Measurements from ENCODE around the gene IL13RA1.

The IL13RA1 gene

DNA sequence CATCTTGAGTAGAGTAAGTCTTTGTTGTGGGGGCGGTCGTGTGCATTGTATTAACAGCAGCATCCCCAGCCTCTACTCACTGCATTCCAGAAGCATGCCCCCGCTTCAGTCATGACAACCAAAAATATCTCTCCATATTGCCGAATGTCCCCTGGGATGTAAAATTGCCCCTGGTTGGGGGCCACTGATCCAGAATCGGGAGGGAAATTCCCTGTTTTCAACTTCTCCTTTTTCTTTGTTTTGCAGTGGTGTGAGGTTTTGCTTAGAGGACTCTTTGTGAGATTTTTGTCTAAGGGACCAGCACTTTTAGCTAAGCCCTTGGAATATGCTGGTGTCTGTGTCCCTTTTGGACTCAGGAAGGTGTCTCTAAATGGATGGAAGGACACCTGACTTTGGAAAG is 3.0 kb upstream of the IL13RA1 start:
- ATAC-seq: no peak
- no peak for TF ChIP-seq ZFP30 (CRISPR knock-in tag; IDR thresholded peaks at IDR 0.05)
- no peak for TF ChIP-seq SNAI2 (CRISPR knock-in tag; IDR thresholded peaks at IDR 0.05)

DNA sequence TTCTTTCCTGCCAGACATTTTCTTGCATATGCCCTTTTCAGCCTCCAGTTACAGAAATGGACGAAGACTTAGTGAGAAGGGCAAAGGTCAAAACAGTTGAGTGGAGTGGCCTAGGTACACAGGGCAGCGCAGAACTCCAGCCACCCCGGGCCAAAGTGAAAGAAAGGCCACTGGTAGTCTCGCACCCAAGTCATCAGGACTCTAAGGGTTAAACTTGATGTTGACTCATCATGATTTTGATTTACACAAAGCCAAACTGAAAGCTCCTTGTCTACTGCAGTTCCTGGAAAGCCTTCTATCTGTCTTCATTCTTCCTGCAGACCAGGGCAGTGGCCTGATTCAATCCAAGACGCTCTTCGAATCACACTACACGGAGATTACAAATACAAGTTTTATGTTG is 2.6 kb upstream of the IL13RA1 start:
- TF ChIP-seq BACH2 (CRISPR knock-in tag; IDR thresholded peaks at IDR 0.05; ENCODE audit: borderline replicate concordance) (no peak), TCF4 (CRISPR knock-in tag; IDR thresholded peaks at IDR 0.05; ENCODE audit: borderline replicate concordance) (no peak)
- TF ChIP-seq, protein P1, sequence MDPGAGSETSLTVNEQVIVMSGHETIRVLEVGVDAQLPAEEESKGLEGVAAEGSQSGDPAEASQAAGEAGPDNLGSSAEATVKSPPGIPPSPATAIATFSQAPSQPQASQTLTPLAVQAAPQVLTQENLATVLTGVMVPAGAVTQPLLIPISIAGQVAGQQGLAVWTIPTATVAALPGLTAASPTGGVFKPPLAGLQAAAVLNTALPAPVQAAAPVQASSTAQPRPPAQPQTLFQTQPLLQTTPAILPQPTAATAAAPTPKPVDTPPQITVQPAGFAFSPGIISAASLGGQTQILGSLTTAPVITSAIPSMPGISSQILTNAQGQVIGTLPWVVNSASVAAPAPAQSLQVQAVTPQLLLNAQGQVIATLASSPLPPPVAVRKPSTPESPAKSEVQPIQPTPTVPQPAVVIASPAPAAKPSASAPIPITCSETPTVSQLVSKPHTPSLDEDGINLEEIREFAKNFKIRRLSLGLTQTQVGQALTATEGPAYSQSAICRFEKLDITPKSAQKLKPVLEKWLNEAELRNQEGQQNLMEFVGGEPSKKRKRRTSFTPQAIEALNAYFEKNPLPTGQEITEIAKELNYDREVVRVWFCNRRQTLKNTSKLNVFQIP (CRISPR knock-in tag; IDR thresholded peaks at IDR 0.05; ENCODE audit: borderline replicate concordance, low read depth): no peak
- TF ChIP-seq, protein P2, sequence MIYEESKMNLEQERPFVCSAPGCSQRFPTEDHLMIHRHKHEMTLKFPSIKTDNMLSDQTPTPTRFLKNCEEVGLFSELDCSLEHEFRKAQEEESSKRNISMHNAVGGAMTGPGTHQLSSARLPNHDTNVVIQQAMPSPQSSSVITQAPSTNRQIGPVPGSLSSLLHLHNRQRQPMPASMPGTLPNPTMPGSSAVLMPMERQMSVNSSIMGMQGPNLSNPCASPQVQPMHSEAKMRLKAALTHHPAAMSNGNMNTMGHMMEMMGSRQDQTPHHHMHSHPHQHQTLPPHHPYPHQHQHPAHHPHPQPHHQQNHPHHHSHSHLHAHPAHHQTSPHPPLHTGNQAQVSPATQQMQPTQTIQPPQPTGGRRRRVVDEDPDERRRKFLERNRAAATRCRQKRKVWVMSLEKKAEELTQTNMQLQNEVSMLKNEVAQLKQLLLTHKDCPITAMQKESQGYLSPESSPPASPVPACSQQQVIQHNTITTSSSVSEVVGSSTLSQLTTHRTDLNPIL (CRISPR knock-in tag; IDR thresholded peaks at IDR 0.05; ENCODE audit: low read depth): no peak
- ATAC-seq: no peak

DNA sequence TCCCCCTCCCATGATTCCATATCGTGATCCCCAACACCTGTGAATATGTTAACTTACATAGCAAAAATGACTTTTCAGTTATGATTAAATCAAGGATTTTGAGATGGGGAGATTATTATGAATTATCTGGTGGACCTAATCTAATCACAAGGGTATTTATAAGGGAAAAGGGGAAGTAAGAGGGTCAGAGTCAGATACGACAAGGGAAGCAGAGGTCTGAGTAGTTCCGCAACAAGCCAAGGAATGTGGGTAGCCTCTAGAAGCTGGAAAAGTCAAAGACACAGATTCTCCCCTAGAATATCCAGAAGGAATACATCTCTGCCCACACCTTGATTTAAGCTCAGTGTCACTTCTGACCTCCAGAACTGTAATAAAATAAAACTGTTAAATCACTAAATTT is 1.0 kb upstream of the IL13RA1 start:
- no peak for ATAC-seq
- TF ChIP-seq, protein P3, sequence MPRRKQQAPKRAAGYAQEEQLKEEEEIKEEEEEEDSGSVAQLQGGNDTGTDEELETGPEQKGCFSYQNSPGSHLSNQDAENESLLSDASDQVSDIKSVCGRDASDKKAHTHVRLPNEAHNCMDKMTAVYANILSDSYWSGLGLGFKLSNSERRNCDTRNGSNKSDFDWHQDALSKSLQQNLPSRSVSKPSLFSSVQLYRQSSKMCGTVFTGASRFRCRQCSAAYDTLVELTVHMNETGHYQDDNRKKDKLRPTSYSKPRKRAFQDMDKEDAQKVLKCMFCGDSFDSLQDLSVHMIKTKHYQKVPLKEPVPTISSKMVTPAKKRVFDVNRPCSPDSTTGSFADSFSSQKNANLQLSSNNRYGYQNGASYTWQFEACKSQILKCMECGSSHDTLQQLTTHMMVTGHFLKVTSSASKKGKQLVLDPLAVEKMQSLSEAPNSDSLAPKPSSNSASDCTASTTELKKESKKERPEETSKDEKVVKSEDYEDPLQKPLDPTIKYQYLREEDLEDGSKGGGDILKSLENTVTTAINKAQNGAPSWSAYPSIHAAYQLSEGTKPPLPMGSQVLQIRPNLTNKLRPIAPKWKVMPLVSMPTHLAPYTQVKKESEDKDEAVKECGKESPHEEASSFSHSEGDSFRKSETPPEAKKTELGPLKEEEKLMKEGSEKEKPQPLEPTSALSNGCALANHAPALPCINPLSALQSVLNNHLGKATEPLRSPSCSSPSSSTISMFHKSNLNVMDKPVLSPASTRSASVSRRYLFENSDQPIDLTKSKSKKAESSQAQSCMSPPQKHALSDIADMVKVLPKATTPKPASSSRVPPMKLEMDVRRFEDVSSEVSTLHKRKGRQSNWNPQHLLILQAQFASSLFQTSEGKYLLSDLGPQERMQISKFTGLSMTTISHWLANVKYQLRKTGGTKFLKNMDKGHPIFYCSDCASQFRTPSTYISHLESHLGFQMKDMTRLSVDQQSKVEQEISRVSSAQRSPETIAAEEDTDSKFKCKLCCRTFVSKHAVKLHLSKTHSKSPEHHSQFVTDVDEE (CRISPR knock-in tag; IDR thresholded peaks at IDR 0.05): no peak
- no peak for TF ChIP-seq ESRRG (CRISPR knock-in tag; IDR thresholded peaks at IDR 0.05)
- TF ChIP-seq, protein P4, sequence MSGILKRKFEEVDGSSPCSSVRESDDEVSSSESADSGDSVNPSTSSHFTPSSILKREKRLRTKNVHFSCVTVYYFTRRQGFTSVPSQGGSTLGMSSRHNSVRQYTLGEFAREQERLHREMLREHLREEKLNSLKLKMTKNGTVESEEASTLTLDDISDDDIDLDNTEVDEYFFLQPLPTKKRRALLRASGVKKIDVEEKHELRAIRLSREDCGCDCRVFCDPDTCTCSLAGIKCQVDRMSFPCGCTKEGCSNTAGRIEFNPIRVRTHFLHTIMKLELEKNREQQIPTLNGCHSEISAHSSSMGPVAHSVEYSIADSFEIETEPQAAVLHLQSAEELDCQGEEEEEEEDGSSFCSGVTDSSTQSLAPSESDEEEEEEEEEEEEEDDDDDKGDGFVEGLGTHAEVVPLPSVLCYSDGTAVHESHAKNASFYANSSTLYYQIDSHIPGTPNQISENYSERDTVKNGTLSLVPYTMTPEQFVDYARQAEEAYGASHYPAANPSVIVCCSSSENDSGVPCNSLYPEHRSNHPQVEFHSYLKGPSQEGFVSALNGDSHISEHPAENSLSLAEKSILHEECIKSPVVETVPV (CRISPR knock-in tag; IDR thresholded peaks at IDR 0.05): no peak
- TF ChIP-seq RARB (CRISPR knock-in tag; IDR thresholded peaks at IDR 0.05): no peak
- no peak for TF ChIP-seq ZFP3 (CRISPR knock-in tag; IDR thresholded peaks at IDR 0.05)
- TF ChIP-seq TOX (CRISPR knock-in tag; IDR thresholded peaks at IDR 0.05; ENCODE audit: borderline replicate concordance): no peak
- TF ChIP-seq, protein P1 (CRISPR knock-in tag; IDR thresholded peaks at IDR 0.05; ENCODE audit: borderline replicate concordance, low read depth): no peak
- TF ChIP-seq SNAI2 (CRISPR knock-in tag; IDR thresholded peaks at IDR 0.05): no peak
- TF ChIP-seq ZFP30 (CRISPR knock-in tag; IDR thresholded peaks at IDR 0.05): no peak
- TF ChIP-seq ARNTL (CRISPR knock-in tag; IDR thresholded peaks at IDR 0.05; ENCODE audit: borderline replicate concordance, low read depth): no peak

DNA sequence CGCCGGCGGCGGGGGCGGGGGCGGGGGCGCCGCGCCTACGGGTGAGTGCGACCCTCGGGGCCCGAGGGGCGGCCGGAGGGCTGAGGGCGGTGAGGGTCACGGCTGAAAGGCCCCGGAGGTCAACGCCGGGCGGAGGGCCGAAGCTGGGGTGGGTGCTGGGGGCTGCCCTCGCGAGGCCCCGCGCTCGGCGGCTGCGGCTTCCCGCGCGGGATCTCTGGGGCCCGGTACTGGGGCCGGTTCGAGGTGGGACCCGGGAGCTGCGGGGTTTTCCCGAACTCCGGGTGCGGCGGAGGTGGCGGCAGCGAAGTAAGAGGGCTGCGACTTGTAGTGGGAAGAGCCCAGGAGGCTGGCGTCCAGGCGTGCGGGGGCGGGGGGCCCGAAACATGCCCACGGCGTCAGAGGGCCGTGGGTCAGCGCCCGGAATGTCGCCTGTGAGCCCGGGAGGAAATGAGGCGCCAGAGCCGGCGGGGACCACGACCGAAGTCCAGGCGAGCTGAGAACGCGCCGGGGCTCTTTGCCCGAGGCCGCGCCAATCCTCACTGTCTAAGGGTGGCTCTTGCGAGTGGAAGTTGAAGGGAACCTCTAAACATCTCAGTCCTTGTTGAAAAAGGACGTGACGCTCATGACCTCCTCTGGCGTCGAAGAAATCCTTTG is 407 bp downstream of the IL13RA1 start:
- ATAC-seq: peak; percentile 33
- TF ChIP-seq, protein P1 (CRISPR knock-in tag; IDR thresholded peaks at IDR 0.05; ENCODE audit: borderline replicate concordance, low read depth): no peak
- TF ChIP-seq TCF4 (CRISPR knock-in tag; IDR thresholded peaks at IDR 0.05; ENCODE audit: borderline replicate concordance) (no peak), ZNF565 (CRISPR knock-in tag; conservative IDR thresholded peaks at IDR 0.05; ENCODE audit: low read depth) (no peak), GLIS3 (CRISPR knock-in tag; IDR thresholded peaks at IDR 0.05) (no peak), ZC3H10 (CRISPR knock-in tag; IDR thresholded peaks at IDR 0.05) (no peak), RARB (CRISPR knock-in tag; IDR thresholded peaks at IDR 0.05) (no peak), ZFP3 (CRISPR knock-in tag; IDR thresholded peaks at IDR 0.05) (no peak), ZNF70 (CRISPR knock-in tag; IDR thresholded peaks at IDR 0.05) (no peak), ESRRG (CRISPR knock-in tag; IDR thresholded peaks at IDR 0.05) (no peak), ARNTL (CRISPR knock-in tag; IDR thresholded peaks at IDR 0.05; ENCODE audit: borderline replicate concordance, low read depth) (no peak)
- TF ChIP-seq, protein P3 (CRISPR knock-in tag; IDR thresholded peaks at IDR 0.05): no peak

Data from SK-N-SH treated with all-trans-retinoic acid at 6 μM for 48 hours (cell line).